Measurements from ENCODE around the gene ORM2. TPM values are rescaled to one million over a fixed set of nuclear protein-coding genes. Genes with fewer than 3 reads are reported as not detected.
"Not testable (repeated sequence)": the region's sequence is repeated elsewhere in the genome, so short reads cannot be mapped to it uniquely, and the experiment has no call there.

ORM2 gene
- total RNA-seq, 1 experiment from 2014 or later: not detected

DNA sequence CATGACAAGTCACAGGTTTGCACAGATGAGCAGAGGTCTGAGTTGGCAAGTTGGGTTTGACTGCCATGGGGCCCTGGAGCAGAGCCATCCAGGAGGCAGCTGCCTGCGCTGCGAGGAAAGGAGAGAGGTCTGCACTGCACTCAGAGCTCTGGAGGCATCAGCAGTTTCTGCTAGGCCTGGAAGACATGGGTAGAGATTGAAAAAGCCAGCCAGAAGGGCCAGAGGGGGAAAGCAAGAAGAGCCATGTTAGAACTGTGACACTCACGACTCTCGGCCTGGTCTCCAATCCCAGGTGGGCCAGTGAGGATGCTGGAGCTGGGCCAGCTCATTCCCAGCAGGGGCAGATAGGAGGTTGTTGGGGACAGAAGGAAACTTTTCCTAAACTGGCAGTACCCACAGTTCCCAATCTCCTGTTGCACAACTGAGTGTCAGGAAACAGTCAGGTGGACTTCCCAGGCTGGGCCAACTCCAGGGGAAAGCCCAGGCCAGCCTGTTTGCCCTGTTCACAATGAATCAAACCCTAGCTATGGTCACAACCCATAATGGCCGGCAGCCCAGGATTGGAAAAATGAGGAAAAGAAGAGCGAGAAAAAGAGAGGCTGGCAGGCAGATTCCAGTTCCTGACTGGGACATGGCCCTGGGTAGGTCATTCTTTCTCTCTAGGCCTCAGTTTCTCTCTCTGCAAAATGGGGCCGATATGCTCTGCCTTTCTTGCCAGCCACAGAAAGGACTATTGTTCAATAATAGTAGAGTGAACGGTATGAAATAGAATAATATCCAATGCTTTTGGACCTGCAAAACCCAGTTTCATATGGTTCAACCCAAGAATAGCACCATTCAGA lies 14.6 kb upstream of the ORM2 start:
- Histone ChIP-seq H3K9me2 (replicated peaks; ENCODE audit: insufficient read depth, low read length) (no peaks in the 10 kb centered on the region), H3K79me2 (ENCODE audit: low read length) (no peaks in the 10 kb centered on the region), H3K27ac (ENCODE audit: low read length) (no peak overlapping the region), H3K4me1 (ENCODE audit: low read length) (no peaks in the 10 kb centered on the region), H2AFZ (ENCODE audit: low read length) (no peak overlapping the region), H3K9ac (ENCODE audit: low read length) (no peak overlapping the region), H3K9me3 (ENCODE audit: low read length) (no peaks in the 10 kb centered on the region), H4K20me1 (ENCODE audit: insufficient read depth, low read depth, low read length) (no peaks in the 10 kb centered on the region), H3K36me3 (ENCODE audit: insufficient read depth, low read length) (no peaks in the 10 kb centered on the region), H3K4me3 (ENCODE audit: low read length) (no peak overlapping the region), H3K27me3 (ENCODE audit: low read length) (no peaks in the 10 kb centered on the region), H3K4me2 (ENCODE audit: low read depth, low read length, poor library complexity, severe bottlenecking) (no peak overlapping the region)
- DNase-seq: no peak

DNA sequence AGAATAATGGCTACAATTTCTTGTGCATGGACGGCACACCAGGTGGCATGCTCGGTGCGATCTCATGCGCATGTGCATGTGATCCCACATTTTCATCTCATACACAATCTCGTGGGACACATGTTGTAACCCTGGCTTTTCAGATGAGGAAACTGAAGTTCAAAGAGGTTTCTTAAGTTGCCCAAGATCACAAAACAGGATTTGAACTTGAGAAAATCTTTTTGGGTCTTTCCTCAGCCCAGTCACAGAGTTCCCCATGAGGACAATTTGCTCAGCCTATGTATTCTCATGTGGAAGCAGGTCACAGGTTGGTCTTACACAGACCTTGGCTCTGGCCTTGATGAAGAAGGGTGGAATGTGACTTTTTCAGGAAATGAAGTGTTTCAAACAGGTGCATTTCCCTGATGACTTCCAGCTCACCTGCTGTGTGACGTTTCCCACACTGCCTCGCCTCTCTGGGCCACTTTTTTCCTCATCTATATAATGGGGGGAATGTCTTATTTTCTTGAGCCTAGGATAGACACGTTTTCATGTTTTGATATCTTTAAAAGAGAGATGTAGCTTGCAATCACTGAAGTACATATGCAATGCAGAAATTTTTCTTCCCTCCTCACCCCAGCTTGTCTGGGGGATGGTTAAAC lies 13.8 kb upstream of the ORM2 start:
- Histone ChIP-seq H3K36me3 (ENCODE audit: insufficient read depth, low read length) (no peaks in the 10 kb centered on the region), H3K79me2 (ENCODE audit: low read length) (no peaks in the 10 kb centered on the region), H3K4me3 (ENCODE audit: low read length) (no peak overlapping the region), H3K9me2 (replicated peaks; ENCODE audit: insufficient read depth, low read length) (no peaks in the 10 kb centered on the region), H3K9ac (ENCODE audit: low read length) (no peak overlapping the region), H3K27me3 (ENCODE audit: low read length) (no peaks in the 10 kb centered on the region), H3K27ac (ENCODE audit: low read length) (no peak overlapping the region), H3K9me3 (ENCODE audit: low read length) (no peaks in the 10 kb centered on the region), H2AFZ (ENCODE audit: low read length) (no peak overlapping the region), H4K20me1 (ENCODE audit: insufficient read depth, low read depth, low read length) (no peaks in the 10 kb centered on the region), H3K4me1 (ENCODE audit: low read length) (no peaks in the 10 kb centered on the region), H3K4me2 (ENCODE audit: low read depth, low read length, poor library complexity, severe bottlenecking) (no peak overlapping the region)
- DNase-seq: no peak

- no peak overlapping the region for H3K9ac ChIP-seq (ENCODE audit: low read length)
- H3K36me3 ChIP-seq (ENCODE audit: insufficient read depth, low read length): no peaks in the 10 kb centered on the region
- H2AFZ ChIP-seq (ENCODE audit: low read length): no peak overlapping the region
- H3K4me2 ChIP-seq (ENCODE audit: low read depth, low read length, poor library complexity, severe bottlenecking): no peak overlapping the region
- no peaks in the 10 kb centered on the region for H3K27me3 ChIP-seq (ENCODE audit: low read length)
- H3K27ac ChIP-seq (ENCODE audit: low read length): no peak overlapping the region
- H3K9me3 ChIP-seq (ENCODE audit: low read length): no peaks in the 10 kb centered on the region
- H3K9me2 ChIP-seq (replicated peaks; ENCODE audit: insufficient read depth, low read length): no peaks in the 10 kb centered on the region
- H3K79me2 ChIP-seq (ENCODE audit: low read length): no peaks in the 10 kb centered on the region
- no peaks in the 10 kb centered on the region for H3K4me1 ChIP-seq (ENCODE audit: low read length)
- DNase-seq: no peak
- H3K4me3 ChIP-seq (ENCODE audit: low read length): no peak overlapping the region
- no peaks in the 10 kb centered on the region for H4K20me1 ChIP-seq (ENCODE audit: insufficient read depth, low read depth, low read length)
Observed at GRCh38 chr9:114316605-114317230, 13.0 kb upstream of the ORM2 start.

DNA sequence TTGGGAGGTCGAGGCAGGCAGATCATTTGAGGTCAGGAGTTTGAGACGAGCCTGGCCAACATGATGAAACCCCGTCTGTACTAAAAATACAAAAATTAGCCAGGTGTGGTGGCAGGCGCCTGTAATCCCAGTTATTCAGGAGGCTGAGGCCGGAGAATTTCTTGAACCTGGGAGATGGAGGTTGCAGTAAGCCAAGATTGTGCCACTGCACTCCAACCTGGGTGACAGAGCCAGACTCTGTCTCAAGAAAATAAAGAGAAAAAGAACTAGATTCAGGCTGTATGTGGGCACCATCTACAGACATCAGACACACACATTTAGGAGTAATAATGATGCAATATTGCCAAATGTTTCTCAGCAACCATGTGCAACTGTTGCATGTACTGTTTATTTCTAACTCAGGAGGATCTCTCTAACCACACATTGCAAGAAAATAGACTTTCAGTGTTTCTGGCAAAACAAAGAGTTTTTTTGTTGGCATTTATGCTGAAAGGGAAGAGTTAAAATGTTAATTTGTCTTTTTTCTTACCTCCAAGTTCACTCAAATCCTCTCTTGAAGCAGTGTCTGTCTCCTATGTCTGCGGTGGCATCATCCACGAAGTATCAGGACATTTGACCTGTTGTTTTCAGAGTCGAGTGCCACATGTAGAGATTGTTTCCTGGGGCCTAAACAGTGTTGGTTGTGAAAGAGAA lies 11.9 kb upstream of the ORM2 start:
- Histone ChIP-seq H3K27me3 (ENCODE audit: low read length) (no peaks in the 10 kb centered on the region), H3K79me2 (ENCODE audit: low read length) (no peaks in the 10 kb centered on the region), H2AFZ (ENCODE audit: low read length) (no peak overlapping the region), H3K4me3 (ENCODE audit: low read length) (no peak overlapping the region), H3K27ac (ENCODE audit: low read length) (no peak overlapping the region), H3K4me1 (ENCODE audit: low read length) (no peaks in the 10 kb centered on the region), H3K9ac (ENCODE audit: low read length) (no peak overlapping the region; the same call in 1 of the 2 replicates), H3K36me3 (ENCODE audit: insufficient read depth, low read length) (no peaks in the 10 kb centered on the region), H3K9me2 (replicated peaks; ENCODE audit: insufficient read depth, low read length) (no peaks in the 10 kb centered on the region), H3K4me2 (ENCODE audit: low read depth, low read length, poor library complexity, severe bottlenecking) (no peak overlapping the region), H4K20me1 (ENCODE audit: insufficient read depth, low read depth, low read length) (no peaks in the 10 kb centered on the region), H3K9me3 (ENCODE audit: low read length) (no peaks in the 10 kb centered on the region)
- no peak for DNase-seq

DNA sequence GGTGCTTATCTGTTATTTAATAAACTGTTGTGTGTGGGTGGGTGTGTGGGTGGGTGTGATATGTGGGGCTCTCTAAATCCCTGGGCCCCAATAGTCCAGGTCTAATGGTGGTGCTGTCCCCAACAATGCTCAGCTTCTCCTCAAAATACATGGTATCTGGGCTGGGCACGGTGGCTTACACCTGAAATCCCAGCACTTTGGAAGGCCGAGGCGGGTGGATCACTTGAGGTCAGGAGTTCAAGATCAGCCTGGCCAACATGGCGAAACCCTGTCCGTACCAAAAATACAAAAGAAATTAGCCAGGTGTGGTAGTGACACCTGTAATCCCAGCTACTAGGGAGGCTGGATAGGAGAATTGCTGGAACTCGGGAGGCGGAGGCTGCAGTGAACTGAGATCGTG lies 11.3 kb upstream of the ORM2 start:
- Histone ChIP-seq H3K79me2 (ENCODE audit: low read length) (no peaks in the 10 kb centered on the region), H3K9me3 (ENCODE audit: low read length) (no peaks in the 10 kb centered on the region), H4K20me1 (ENCODE audit: insufficient read depth, low read depth, low read length) (no peaks in the 10 kb centered on the region), H2AFZ (ENCODE audit: low read length) (no peak overlapping the region), H3K36me3 (ENCODE audit: insufficient read depth, low read length) (no peaks in the 10 kb centered on the region), H3K9ac (ENCODE audit: low read length) (no peak overlapping the region), H3K27me3 (ENCODE audit: low read length) (no peaks in the 10 kb centered on the region), H3K9me2 (replicated peaks; ENCODE audit: insufficient read depth, low read length) (no peaks in the 10 kb centered on the region), H3K4me3 (ENCODE audit: low read length) (no peak overlapping the region), H3K4me2 (ENCODE audit: low read depth, low read length, poor library complexity, severe bottlenecking) (no peak overlapping the region), H3K27ac (ENCODE audit: low read length) (no peak overlapping the region), H3K4me1 (ENCODE audit: low read length) (no peaks in the 10 kb centered on the region)
- no peak for DNase-seq

GRCh38 chr9:114319147-114319546 lies 10.5 kb upstream of the ORM2 start:
- no peaks in the 10 kb centered on the region for H4K20me1 ChIP-seq (ENCODE audit: insufficient read depth, low read depth, low read length)
- H3K79me2 ChIP-seq (ENCODE audit: low read length): no peaks in the 10 kb centered on the region
- H3K36me3 ChIP-seq (ENCODE audit: insufficient read depth, low read length): no peaks in the 10 kb centered on the region
- H3K27ac ChIP-seq (ENCODE audit: low read length): no peak overlapping the region
- H3K9me2 ChIP-seq (replicated peaks; ENCODE audit: insufficient read depth, low read length): no peaks in the 10 kb centered on the region
- no peak for DNase-seq
- no peaks in the 10 kb centered on the region for H3K4me1 ChIP-seq (ENCODE audit: low read length)
- H3K9me3 ChIP-seq (ENCODE audit: low read length): no peaks in the 10 kb centered on the region
- H3K27me3 ChIP-seq (ENCODE audit: low read length): no peaks in the 10 kb centered on the region
- H2AFZ ChIP-seq (ENCODE audit: low read length): no peak overlapping the region
- H3K9ac ChIP-seq (ENCODE audit: low read length): no peak overlapping the region
- H3K4me3 ChIP-seq (ENCODE audit: low read length): no peak overlapping the region
- no peak overlapping the region for H3K4me2 ChIP-seq (ENCODE audit: low read depth, low read length, poor library complexity, severe bottlenecking)

GRCh38 chr9:114320710-114321109 lies 9.0 kb upstream of the ORM2 start:
- not testable (repeated sequence) for H3K79me2 ChIP-seq (ENCODE audit: low read length); DNase-seq; H3K9me3 ChIP-seq (ENCODE audit: low read length); H3K27ac ChIP-seq (ENCODE audit: low read length); H4K20me1 ChIP-seq (ENCODE audit: insufficient read depth, low read depth, low read length); H3K27me3 ChIP-seq (ENCODE audit: low read length); H3K9me2 ChIP-seq (replicated peaks; ENCODE audit: insufficient read depth, low read length); H3K9ac ChIP-seq (ENCODE audit: low read length); H2AFZ ChIP-seq (ENCODE audit: low read length); H3K4me3 ChIP-seq (ENCODE audit: low read length); H3K4me2 ChIP-seq (ENCODE audit: low read depth, low read length, poor library complexity, severe bottlenecking); H3K4me1 ChIP-seq (ENCODE audit: low read length); H3K36me3 ChIP-seq (ENCODE audit: insufficient read depth, low read length)

GRCh38 chr9:114321759-114322158 lies 7.9 kb upstream of the ORM2 start:
- Histone ChIP-seq H3K9me2 (replicated peaks; ENCODE audit: insufficient read depth, low read length) (no peaks in the 10 kb centered on the region), H3K27me3 (ENCODE audit: low read length) (no peaks in the 10 kb centered on the region), H3K79me2 (ENCODE audit: low read length) (no peaks in the 10 kb centered on the region), H3K4me2 (ENCODE audit: low read depth, low read length, poor library complexity, severe bottlenecking) (no peak overlapping the region), H3K9ac (ENCODE audit: low read length) (no peak overlapping the region), H3K36me3 (ENCODE audit: insufficient read depth, low read length) (no peaks in the 10 kb centered on the region), H3K9me3 (ENCODE audit: low read length) (no peaks in the 10 kb centered on the region), H3K4me3 (ENCODE audit: low read length) (no peak overlapping the region), H3K27ac (ENCODE audit: low read length) (no peak overlapping the region), H4K20me1 (ENCODE audit: insufficient read depth, low read depth, low read length) (no peaks in the 10 kb centered on the region), H3K4me1 (ENCODE audit: low read length) (no peaks in the 10 kb centered on the region), H2AFZ (ENCODE audit: low read length) (no peak overlapping the region)
- DNase-seq: no peak
